Right lobe of liver (tissue), 4 donors: ENCODE data around the gene RDM1.

Source experiments
- CTCF ChIP-seq, 4 donors: fragments of 200-600 bp in 3 of 4; fragments of 450-650 bp in 1 of 4; IDR thresholded peaks; one replicate each; pipeline versions ENCODE4 v1.5.1 to v1.8.0; 2016 to 2022; ENCODE audit warnings: antibody characterized with exemption in 4 of 4, mild to moderate bottlenecking in 2 of 4
- POLR2A ChIP-seq: fragments of 450-650 bp; IDR thresholded peaks from one replicate; pipeline ENCODE4 v1.6.1; 2017; ENCODE audit warnings: antibody characterized with exemption, mild to moderate bottlenecking
- donor health status: DM: no; HTN: no; CAD: no.
- donor health status: DM: no; HTN: no; CAD: no.
- donor health status: DM: no; HTN: yes; CAD: no.

- TF ChIP-seq CTCF (IDR thresholded peaks at IDR 0.05) (no peak), POLR2A (no peak)
Observed at GRCh38 chr17:35977509-35977908, 46.9 kb upstream of the RDM1 start.
